DOHH2 (cell line): ENCODE results near the gene PCED1B.
"Not testable (repeated sequence)": the region's sequence is repeated elsewhere in the genome, so short reads cannot be mapped to it uniquely, and the experiment has no call there.

ENCODE experiments used
- H3F3A ChIP-seq: fragments of 200-600 bp; sonication (generic), shearing (Covaris generic); 2 replicates; pipeline ENCODE4 v1.6.0; 2016; ENCODE audit warnings: antibody characterized with exemption, mild to moderate bottlenecking; ENCODE audit not compliant: control insufficient read depth, insufficient read depth
- H3K27ac ChIP-seq: fragments of 200-600 bp; sonication (generic); 2 replicates; pipeline ENCODE4 v1.5.1; 2014; ENCODE audit warnings: low read depth, mild to moderate bottlenecking, low read length, moderate library complexity
- H3K27me3 ChIP-seq: fragments of 200-600 bp; sonication (generic); 2 replicates; pipeline ENCODE4 v1.6.1; 2014; ENCODE audit warnings: mild to moderate bottlenecking, low read length, mixed read lengths; ENCODE audit not compliant: control insufficient read depth
- H3K36me3 ChIP-seq: fragments of 200-600 bp; sonication (generic); 2 replicates; pipeline ENCODE4 v1.6.1; 2014; ENCODE audit warnings: mild to moderate bottlenecking, low read length, moderate library complexity, mixed read lengths; ENCODE audit not compliant: control insufficient read depth
- H3K4me1 ChIP-seq: fragments of 200-600 bp; sonication (generic); 2 replicates; pipeline ENCODE4 v1.6.1; 2014; ENCODE audit warnings: mild to moderate bottlenecking, low read length, mixed read lengths; ENCODE audit not compliant: control insufficient read depth
- H3K4me2 ChIP-seq: fragments of 200-600 bp; sonication (generic); 2 replicates; pipeline ENCODE4 v1.6.0; 2014; ENCODE audit warnings: mild to moderate bottlenecking, low read length, moderate library complexity
- H3K4me3 ChIP-seq: fragments of 200-600 bp; sonication (generic); 2 replicates; pipeline ENCODE4 v1.5.1; 2014; ENCODE audit warnings: mild to moderate bottlenecking, low read length, mixed read lengths
- H3K79me2 ChIP-seq: fragments of 200-600 bp; sonication (generic); 2 replicates; pipeline ENCODE4 v1.6.1; 2014; ENCODE audit warnings: mild to moderate bottlenecking, low read length, mixed read lengths; ENCODE audit not compliant: control insufficient read depth
- H3K9me2 ChIP-seq: fragments of 200-600 bp; sonication (generic); replicated peaks from 2 replicates; pipeline ENCODE4 v1.6.1; 2014; ENCODE audit warnings: mild to moderate bottlenecking, low read length, mixed read lengths; ENCODE audit not compliant: control insufficient read depth
- H3K9me3 ChIP-seq: fragments of 200-600 bp; sonication (generic); 2 replicates; pipeline ENCODE4 v1.6.1; 2014; ENCODE audit warnings: antibody characterized with exemption, low read length, mixed read lengths; ENCODE audit not compliant: control insufficient read depth, insufficient read depth
- H4K20me1 ChIP-seq: fragments of 200-600 bp; sonication (generic); 2 replicates; pipeline ENCODE4 v1.6.0; 2014; ENCODE audit warnings: low read depth, mild to moderate bottlenecking, antibody characterized with exemption, low read length, moderate library complexity; ENCODE audit not compliant: control insufficient read depth, insufficient read depth
- EZH2phosphoT487 ChIP-seq: fragments of 200-600 bp; sonication (generic); IDR thresholded peaks from 2 replicates; pipeline ENCODE4 v1.6.1; 2017; ENCODE audit warnings: borderline replicate concordance, mild to moderate bottlenecking, antibody characterized with exemption, low read length, moderate library complexity, mixed read lengths
- TF ChIP-seq, protein P1 (sequence below): fragments of 200-600 bp; sonication (generic); IDR thresholded peaks from one replicate; pipeline ENCODE4 v1.5.1; 2014; ENCODE audit warnings: antibody characterized with exemption, mild to moderate bottlenecking, low read depth, low read length; ENCODE audit not compliant: poor library complexity, severe bottlenecking

PCED1B gene

DNA sequence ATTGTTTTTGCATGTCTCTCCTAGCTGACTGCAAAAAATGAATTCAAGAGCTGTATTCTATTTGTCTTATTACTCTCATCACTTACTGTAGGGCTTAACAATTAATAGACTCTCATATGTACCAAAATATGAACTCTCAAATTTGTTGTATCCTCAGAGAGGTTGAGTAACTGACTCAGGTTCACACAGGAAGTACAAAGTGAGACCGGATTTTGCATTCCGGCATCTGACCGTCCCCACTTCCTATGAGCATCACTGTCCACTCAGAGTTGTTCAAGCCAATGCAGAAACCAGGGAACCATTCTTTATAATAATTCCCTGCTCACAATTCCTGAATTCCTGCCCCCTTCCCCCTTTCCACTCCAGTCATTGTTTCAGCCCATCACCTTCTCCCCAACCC is 113.6 kb downstream of the PCED1B start:
- H3K27me3 ChIP-seq, result no peaks in the 10 kb centered on the region
- H3K36me3 ChIP-seq, result no peaks in the 10 kb centered on the region
- peaks cover 42% of the 10 kb centered on the region for H3K4me1 ChIP-seq
- no peaks in the 10 kb centered on the region for H3K9me3 ChIP-seq
- peak overlapping the region; percentile 3; the same call in 1 of the 2 replicates for H3K4me2 ChIP-seq
- H3K79me2 ChIP-seq, result no peaks in the 10 kb centered on the region
- H3K9me2 ChIP-seq, result no peaks in the 10 kb centered on the region
- H3K27ac ChIP-seq, result no peak overlapping the region
- TF ChIP-seq, protein P1, sequence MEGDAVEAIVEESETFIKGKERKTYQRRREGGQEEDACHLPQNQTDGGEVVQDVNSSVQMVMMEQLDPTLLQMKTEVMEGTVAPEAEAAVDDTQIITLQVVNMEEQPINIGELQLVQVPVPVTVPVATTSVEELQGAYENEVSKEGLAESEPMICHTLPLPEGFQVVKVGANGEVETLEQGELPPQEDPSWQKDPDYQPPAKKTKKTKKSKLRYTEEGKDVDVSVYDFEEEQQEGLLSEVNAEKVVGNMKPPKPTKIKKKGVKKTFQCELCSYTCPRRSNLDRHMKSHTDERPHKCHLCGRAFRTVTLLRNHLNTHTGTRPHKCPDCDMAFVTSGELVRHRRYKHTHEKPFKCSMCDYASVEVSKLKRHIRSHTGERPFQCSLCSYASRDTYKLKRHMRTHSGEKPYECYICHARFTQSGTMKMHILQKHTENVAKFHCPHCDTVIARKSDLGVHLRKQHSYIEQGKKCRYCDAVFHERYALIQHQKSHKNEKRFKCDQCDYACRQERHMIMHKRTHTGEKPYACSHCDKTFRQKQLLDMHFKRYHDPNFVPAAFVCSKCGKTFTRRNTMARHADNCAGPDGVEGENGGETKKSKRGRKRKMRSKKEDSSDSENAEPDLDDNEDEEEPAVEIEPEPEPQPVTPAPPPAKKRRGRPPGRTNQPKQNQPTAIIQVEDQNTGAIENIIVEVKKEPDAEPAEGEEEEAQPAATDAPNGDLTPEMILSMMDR, result no peak
- TF ChIP-seq EZH2phosphoT487, result no peak
- no peaks in the 10 kb centered on the region for H4K20me1 ChIP-seq
- no peak overlapping the region for H3K4me3 ChIP-seq
- no peaks in the 10 kb centered on the region for H3F3A ChIP-seq

DNA sequence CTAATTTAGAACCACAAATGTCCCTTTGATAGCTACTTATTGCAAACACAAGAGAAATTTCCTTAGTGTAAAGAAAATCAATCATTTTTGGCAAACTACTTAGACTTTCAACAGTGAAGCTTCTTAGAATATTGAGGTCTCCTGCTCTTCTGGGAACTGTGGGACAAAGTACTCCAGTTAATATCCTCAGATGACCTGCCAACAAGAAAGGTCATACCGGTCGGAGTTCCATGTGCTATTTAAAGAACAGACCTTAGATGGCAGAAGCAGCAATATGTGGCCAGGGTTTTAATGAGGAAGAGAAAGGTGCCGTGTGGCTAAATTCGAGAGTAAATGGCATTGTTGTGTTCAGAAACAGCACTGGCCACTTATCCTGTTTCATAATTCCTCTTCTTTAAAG is 115.1 kb downstream of the PCED1B start:
- Histone ChIP-seq H3K9me3 (no peaks in the 10 kb centered on the region), H3K36me3 (no peaks in the 10 kb centered on the region), H4K20me1 (no peaks in the 10 kb centered on the region), H3K79me2 (no peaks in the 10 kb centered on the region), H3K4me1 (peaks cover 45% of the 10 kb centered on the region), H3K4me3 (no peak overlapping the region), H3K9me2 (no peaks in the 10 kb centered on the region), H3K27me3 (no peaks in the 10 kb centered on the region), H3F3A (no peaks in the 10 kb centered on the region; the same call in 1 of the 2 replicates), H3K27ac (no peak overlapping the region), H3K4me2 (no peak overlapping the region)
- TF ChIP-seq EZH2phosphoT487, result no peak
- TF ChIP-seq, protein P1, result no peak

GRCh38 chr12:47200446-47200845 is 121.0 kb downstream of the PCED1B start:
- H3K9me2 ChIP-seq, result no peaks in the 10 kb centered on the region
- H3K36me3 ChIP-seq, result peaks cover 8% of the 10 kb centered on the region
- H4K20me1 ChIP-seq, result no peaks in the 10 kb centered on the region
- no peaks in the 10 kb centered on the region for H3K79me2 ChIP-seq
- no peak overlapping the region for H3K4me2 ChIP-seq
- no peak overlapping the region for H3K4me3 ChIP-seq
- H3K9me3 ChIP-seq, result no peaks in the 10 kb centered on the region
- no peaks in the 10 kb centered on the region for H3K27me3 ChIP-seq
- H3K27ac ChIP-seq, result no peak overlapping the region
- no peaks in the 10 kb centered on the region; the same call in 1 of the 2 replicates for H3F3A ChIP-seq
- TF ChIP-seq EZH2phosphoT487, result no peak
- TF ChIP-seq, protein P1, result no peak
- H3K4me1 ChIP-seq, result peaks cover 13% of the 10 kb centered on the region

DNA sequence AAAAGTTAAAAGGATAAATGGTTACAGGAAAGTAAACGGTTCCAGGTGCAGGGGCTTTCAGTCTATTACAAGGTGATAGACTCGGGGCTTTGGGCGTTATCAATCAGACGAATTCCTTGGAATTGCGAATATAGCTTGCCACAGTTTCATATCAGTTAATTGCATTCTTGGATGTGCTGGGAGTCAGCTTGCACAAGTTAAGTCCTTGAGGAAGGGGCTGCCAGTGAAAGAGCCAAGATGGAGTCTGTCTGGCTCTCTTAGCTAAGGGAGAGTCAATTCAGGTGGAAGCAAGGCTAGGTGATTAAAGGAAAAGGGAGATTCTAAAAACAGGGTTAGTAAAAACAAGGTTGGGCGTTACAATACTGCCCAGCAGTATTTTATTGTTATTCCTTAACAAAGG is 121.8 kb downstream of the PCED1B start:
- H3K4me3 ChIP-seq, H3K9me2 ChIP-seq, H3K9me3 ChIP-seq, H3K27me3 ChIP-seq, H3K27ac ChIP-seq, H4K20me1 ChIP-seq, H3F3A ChIP-seq, H3K79me2 ChIP-seq, H3K4me2 ChIP-seq: not testable (repeated sequence)
- H3K36me3 ChIP-seq, result peaks cover 15% of the 10 kb centered on the region
- H3K4me1 ChIP-seq, result peaks cover 15% of the 10 kb centered on the region
